SK-N-SH (cell line): ENCODE measurements around the gene MUS81. TPM values are rescaled to one million over a fixed set of nuclear protein-coding genes. Genes with fewer than 3 reads are reported as not detected.

Experiments used
- CTCF ChIA-PET: fragments of 300-600, 350-600 bp; formaldehyde crosslinking; extraction: SDS; loops from one replicate; lab custom pipeline; 2021; lab: Yijun Ruan, JAX
- POLR2A ChIA-PET: fragments of 350-600 bp; sonication (Branson Sonifier 250); formaldehyde crosslinking; extraction: SDS; loops from one replicate; lab custom pipeline; 2020; ENCODE audit warnings: antibody characterized with exemption, inconsistent platforms; lab: Yijun Ruan, JAX
- DNase-seq: peaks from one replicate; pipeline ENCODE4 v3.0.0; 2012
- H2AFZ ChIP-seq: fragments of 200-600 bp; sonication (generic); 2 replicates; pipeline ENCODE4 v1.8.1; 2016; ENCODE audit warnings: antibody characterized with exemption, mild to moderate bottlenecking, low read depth
- H3F3A ChIP-seq: fragments of 200-600 bp; sonication (generic); replicated peaks from 2 replicates; pipeline ENCODE3; 2016; ENCODE audit warnings: antibody characterized with exemption, mild to moderate bottlenecking; ENCODE audit not compliant: insufficient read depth
- H3K27ac ChIP-seq, 2 experiments: fragments of 200-500 bp in 1 of 2; fragments of 200-600 bp in 1 of 2; sonication (Bioruptor generic) in 1 of 2; sonication (generic), shearing (Covaris generic) in 1 of 2; 2 replicates each; pipeline versions ENCODE4 v1.5.1 to v1.6.1; 2014 to 2016; ENCODE audit warnings: low read depth in 2 of 2, inconsistent platforms in 1 of 2, low read length in 1 of 2, mild to moderate bottlenecking in 1 of 2, mixed read lengths in 1 of 2
- H3K27me3 ChIP-seq: fragments of 200-600 bp; sonication (generic), shearing (Covaris generic); 2 replicates; pipeline ENCODE4 v1.6.1; 2016; ENCODE audit warnings: mixed run types; ENCODE audit not compliant: insufficient read depth
- H3K36me3 ChIP-seq, 2 experiments: fragments of 200-500 bp in 1 of 2; fragments of 200-600 bp in 1 of 2; sonication (Bioruptor generic) in 1 of 2; sonication (generic) in 1 of 2; replicated peaks in 1 of 2; 2 replicates each; pipeline versions ENCODE3 to v1.5.1; 2014 to 2016; ENCODE audit warnings: low read length in 1 of 2, mild to moderate bottlenecking in 1 of 2; ENCODE audit not compliant: insufficient read depth in 2 of 2, control insufficient read depth in 1 of 2
- H3K4me1 ChIP-seq, 2 experiments: fragments of 200-500 bp in 1 of 2; fragments of 200-600 bp in 1 of 2; sonication (Bioruptor generic) in 1 of 2; sonication (generic), shearing (Covaris generic) in 1 of 2; 2 replicates each; pipeline versions ENCODE4 v1.5.1 to v1.6.1; 2014 to 2016; ENCODE audit warnings: low read depth in 1 of 2, low read length in 1 of 2, mixed run types in 1 of 2; ENCODE audit not compliant: insufficient read depth in 2 of 2, control insufficient read depth in 1 of 2
- H3K4me2 ChIP-seq: fragments of 200-600 bp; sonication (generic), shearing (Covaris generic); 2 replicates; pipeline ENCODE4 v1.6.1; 2017; ENCODE audit warnings: mixed run types
- H3K4me3 ChIP-seq, 2 experiments: fragments of 200-500 bp in 1 of 2; fragments of 200-600 bp in 1 of 2; sonication (Bioruptor generic) in 1 of 2; sonication (generic), shearing (Covaris generic) in 1 of 2; 2 replicates each; pipeline versions ENCODE4 v1.5.1 to v1.8.1; 2014 to 2016; ENCODE audit warnings: low read depth in 2 of 2, inconsistent platforms in 1 of 2, low read length in 1 of 2, mild to moderate bottlenecking in 1 of 2, mixed read lengths in 1 of 2, moderate library complexity in 1 of 2
- H3K79me2 ChIP-seq: fragments of 200-600 bp; sonication (generic); 2 replicates; pipeline ENCODE4 v1.8.1; 2017; ENCODE audit warnings: mild to moderate bottlenecking; ENCODE audit not compliant: insufficient read depth
- H3K9ac ChIP-seq: fragments of 200-600 bp; sonication (generic); 2 replicates; pipeline ENCODE4 v1.6.1; 2017; ENCODE audit warnings: mixed run types
- H3K9me2 ChIP-seq: fragments of 200-600 bp; sonication (generic); 2 replicates; pipeline ENCODE4 v1.6.1; 2017; ENCODE audit warnings: mixed run types
- H3K9me3 ChIP-seq: fragments of 200-600 bp; sonication (generic); 2 replicates; pipeline ENCODE4 v1.6.1; 2017; ENCODE audit warnings: mixed run types, mild to moderate bottlenecking, moderate library complexity
- H4K20me1 ChIP-seq: fragments of 200-600 bp; sonication (generic); 2 replicates; pipeline ENCODE4 v1.6.1; 2017; ENCODE audit warnings: mild to moderate bottlenecking, mixed run types; ENCODE audit not compliant: insufficient read depth
- ELF1 ChIP-seq: IDR thresholded peaks from 2 replicates; pipeline ENCODE4 v1.4.0; 2012
- EP300 ChIP-seq, 2 experiments: IDR thresholded peaks; 2 replicates each; pipeline versions ENCODE4 v1.4.0 to v1.6.1; 2012; ENCODE audit warnings: borderline replicate concordance in 1 of 2, low read depth in 1 of 2, low read length in 1 of 2
- FOSL2 ChIP-seq: IDR thresholded peaks from 2 replicates; pipeline ENCODE4 v1.4.0; 2012; ENCODE audit warnings: low read depth, mild to moderate bottlenecking, moderate library complexity, borderline replicate concordance
- FOXJ3 ChIP-seq: sonication (generic); formaldehyde crosslinking; IDR thresholded peaks from 2 replicates; pipeline ENCODE4 v1.5.1; 2020; ENCODE audit warnings: mild to moderate bottlenecking, missing genetic modification reagents
- FOXM1 ChIP-seq: IDR thresholded peaks from 2 replicates; pipeline ENCODE4 v1.4.0; 2012; ENCODE audit warnings: low read depth, mild to moderate bottlenecking
- IRF3 ChIP-seq: fragments of 150-350 bp; IDR thresholded peaks from 2 replicates; pipeline ENCODE4 v1.6.1; 2016; ENCODE audit warnings: mild to moderate bottlenecking, low read depth, low read length
- JUND ChIP-seq: IDR thresholded peaks from 2 replicates; pipeline ENCODE4 v1.4.0; 2012
- MAX ChIP-seq: IDR thresholded peaks from 2 replicates; pipeline ENCODE4 v1.4.0; 2012; ENCODE audit warnings: low read depth
- MEF2A ChIP-seq: IDR thresholded peaks from 2 replicates; pipeline ENCODE4 v1.4.0; 2012; ENCODE audit warnings: low read depth, borderline replicate concordance
- PBX3 ChIP-seq: IDR thresholded peaks from 2 replicates; pipeline ENCODE4; 2012
- POLR2AphosphoS5 ChIP-seq: IDR thresholded peaks from 2 replicates; pipeline ENCODE4 v1.6.1; 2012; ENCODE audit warnings: low read depth, low read length
- RCOR1 ChIP-seq: fragments of 150-350 bp; IDR thresholded peaks from 2 replicates; pipeline ENCODE4 v1.6.1; 2017; ENCODE audit warnings: antibody characterized with exemption, low read length
- RXRA ChIP-seq: IDR thresholded peaks from 2 replicates; pipeline ENCODE4 v1.4.0; 2012; ENCODE audit warnings: low read depth, mild to moderate bottlenecking, borderline replicate concordance
- SIN3A ChIP-seq: IDR thresholded peaks from 2 replicates; pipeline ENCODE4 v1.6.1; 2012; ENCODE audit warnings: low read depth, mild to moderate bottlenecking, low read length, moderate library complexity, borderline replicate concordance
- SMC3 ChIP-seq: IDR thresholded peaks from 2 replicates; pipeline ENCODE4 v1.6.1; 2012; ENCODE audit warnings: low read depth, low read length, improper control_type of control experiment
- TAF1 ChIP-seq: IDR thresholded peaks from 2 replicates; pipeline ENCODE4 v1.6.1; 2012; ENCODE audit warnings: low read depth, mild to moderate bottlenecking, low read length, moderate library complexity, borderline replicate concordance
- TEAD4 ChIP-seq: IDR thresholded peaks from 2 replicates; pipeline ENCODE4 v1.4.0; 2012; ENCODE audit warnings: mild to moderate bottlenecking, borderline replicate concordance; ENCODE audit not compliant: insufficient read depth
- USF1 ChIP-seq: IDR thresholded peaks from 2 replicates; pipeline ENCODE4 v1.4.0; 2012; ENCODE audit warnings: low read depth, borderline replicate concordance
- YY1 ChIP-seq: IDR thresholded peaks from 2 replicates; pipeline ENCODE4 v1.4.0; 2012; ENCODE audit warnings: low read depth, mild to moderate bottlenecking
- ZBTB33 ChIP-seq: IDR thresholded peaks from 2 replicates; pipeline ENCODE4 v1.4.0; 2012; ENCODE audit warnings: low read depth, borderline replicate concordance
- WGBS: methylation state at CpG from one replicate; pipeline ENCODE4 v1.1.6; 2017; ENCODE audit warnings: low lambda C conversion rate; 5-methylcytosine and 5-hydroxymethylcytosine counted together
- polyA plus RNA-seq, 3 experiments: library from polyadenylated mRNA; depleted of rRNA; stranded (reverse); fragments of >200 nt; gene quantifications; 2 replicates each; pipeline ENCODE4 v1.2.3, GENCODE V29; 2012

MUS81 gene
- polyA plus RNA-seq, 1 of the 3 experiments (the other 2 are of a cell fraction): 58.2 TPM

GRCh38 chr11:65821107-65821506 lies 39.1 kb upstream of the MUS81 start:
- WGBS: 46% methylated on average over 5 of the region's 8 CpGs
- Histone ChIP-seq H3F3A (no peaks in the 10 kb centered on the region), H3K4me3 (no peak overlapping the region), H3K9ac (no peak overlapping the region), H3K79me2 (no peaks in the 10 kb centered on the region), H2AFZ (no peak overlapping the region), H3K4me1 (peaks cover 0 to 3% of the 10 kb centered on the region in 2 experiments; a peak in 1 of 4 replicates), H3K27me3 (no peaks in the 10 kb centered on the region), H3K9me3 (no peaks in the 10 kb centered on the region), H4K20me1 (no peaks in the 10 kb centered on the region), H3K27ac (no peak overlapping the region), H3K9me2 (no peaks in the 10 kb centered on the region), H3K36me3 (no peaks in the 10 kb centered on the region), H3K4me2 (no peak overlapping the region)
- no peak for TF ChIP-seq MEF2A
- no peak for TF ChIP-seq FOSL2
- no peak for TF ChIP-seq FOXJ3
- TF ChIP-seq USF1: no peak
- TF ChIP-seq RCOR1: no peak
- no peak for TF ChIP-seq TEAD4
- no peak for TF ChIP-seq RXRA
- TF ChIP-seq PBX3: no peak
- TF ChIP-seq TAF1: no peak
- no peak for TF ChIP-seq SIN3A
- TF ChIP-seq MAX: no peak
- no peak for TF ChIP-seq ELF1
- no peak for TF ChIP-seq JUND
- TF ChIP-seq POLR2AphosphoS5: no peak
- no peak for TF ChIP-seq SMC3
- no peak for TF ChIP-seq ZBTB33
- no peak for TF ChIP-seq IRF3
- TF ChIP-seq FOXM1: no peak
- no peak for TF ChIP-seq YY1
- no peak for TF ChIP-seq EP300 (IDR thresholded peaks at IDR 0.05; ENCODE audit: borderline replicate concordance in 1 of 2, low read depth in 1 of 2, low read length in 1 of 2)
- no peak for DNase-seq
- ChIA-PET CTCF (interaction anchor here (3.4 to 13.8 kb wide), 2 partner anchors 108 to 195 kb away, joined by 10 to 111 read pairs; partner anchors contain the start of gene KAT5), POLR2A (interaction anchor here (0.7 kb wide), 1 partner anchor 169 kb away, joined by 5 read pairs; no protein-coding TSS in a partner anchor)
